Stomach (tissue), 4 donors: ENCODE measurements around the gene EXOC1L.

ENCODE experiments used
- POLR2A ChIP-seq, 4 donors: fragments of 450-650 bp; IDR thresholded peaks; one replicate each; pipeline ENCODE4 v1.6.1; 2016; ENCODE audit warnings: antibody characterized with exemption in 4 of 4, control low read depth in 2 of 4, mild to moderate bottlenecking in 1 of 4, moderate library complexity in 1 of 4
- POLR2AphosphoS5 ChIP-seq, 3 donors: sonication (generic); formaldehyde crosslinking; IDR thresholded peaks; one replicate each; pipeline ENCODE4 v1.6.1; 2016; ENCODE audit warnings: antibody characterized with exemption in 3 of 3
- TF ChIP-seq, protein P1 (sequence below), 7 experiments: fragments of 450-650 bp in 4 of 7; fragments of 200-600 bp in 3 of 7; sonication (generic) in 3 of 7; IDR thresholded peaks; one replicate each; pipeline ENCODE4 v1.5.1; 2016 to 2019; ENCODE audit warnings: antibody characterized with exemption in 7 of 7, control low read depth in 2 of 7, mild to moderate bottlenecking in 1 of 7

DNA sequence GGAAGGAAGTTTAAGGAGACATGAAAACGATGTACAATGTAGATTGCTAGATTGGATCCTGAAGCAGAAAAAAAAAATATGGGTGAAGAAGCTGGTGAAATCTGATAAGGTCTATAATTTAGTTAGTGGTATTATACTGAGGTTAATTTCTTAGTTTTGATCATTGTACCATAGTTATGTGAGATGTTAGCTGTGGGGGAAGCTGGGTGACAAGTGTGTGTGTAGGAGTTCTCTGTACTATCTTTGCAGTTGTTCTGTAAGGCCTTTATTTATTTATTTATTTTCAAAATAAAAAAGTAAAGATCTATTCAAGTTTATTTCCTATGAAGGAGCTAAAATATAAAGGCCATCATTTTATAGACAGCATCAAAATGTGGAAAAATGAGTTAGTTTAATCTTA lies 21.4 kb downstream of the EXOC1L start:
- TF ChIP-seq, protein P1, sequence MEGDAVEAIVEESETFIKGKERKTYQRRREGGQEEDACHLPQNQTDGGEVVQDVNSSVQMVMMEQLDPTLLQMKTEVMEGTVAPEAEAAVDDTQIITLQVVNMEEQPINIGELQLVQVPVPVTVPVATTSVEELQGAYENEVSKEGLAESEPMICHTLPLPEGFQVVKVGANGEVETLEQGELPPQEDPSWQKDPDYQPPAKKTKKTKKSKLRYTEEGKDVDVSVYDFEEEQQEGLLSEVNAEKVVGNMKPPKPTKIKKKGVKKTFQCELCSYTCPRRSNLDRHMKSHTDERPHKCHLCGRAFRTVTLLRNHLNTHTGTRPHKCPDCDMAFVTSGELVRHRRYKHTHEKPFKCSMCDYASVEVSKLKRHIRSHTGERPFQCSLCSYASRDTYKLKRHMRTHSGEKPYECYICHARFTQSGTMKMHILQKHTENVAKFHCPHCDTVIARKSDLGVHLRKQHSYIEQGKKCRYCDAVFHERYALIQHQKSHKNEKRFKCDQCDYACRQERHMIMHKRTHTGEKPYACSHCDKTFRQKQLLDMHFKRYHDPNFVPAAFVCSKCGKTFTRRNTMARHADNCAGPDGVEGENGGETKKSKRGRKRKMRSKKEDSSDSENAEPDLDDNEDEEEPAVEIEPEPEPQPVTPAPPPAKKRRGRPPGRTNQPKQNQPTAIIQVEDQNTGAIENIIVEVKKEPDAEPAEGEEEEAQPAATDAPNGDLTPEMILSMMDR (IDR thresholded peaks at IDR 0.05) = no peak
- no peak for TF ChIP-seq POLR2AphosphoS5 (IDR thresholded peaks at IDR 0.05)
- TF ChIP-seq POLR2A (IDR thresholded peaks at IDR 0.05) = no peak
